GM12878 (cell line): ENCODE measurements around the gene PTK6. TPM values are rescaled to one million over a fixed set of nuclear protein-coding genes. Genes with fewer than 3 reads are reported as not detected.
A peak's percentile ranks its signal among the peaks of the same experiment; 100 is the strongest.

Source experiments
- ATAC-seq: fragments of 200-7000 bp; cut with Tn5 transposase; 3 replicates; pipeline ENCODE4 v1.9.1; 2020; ENCODE audit warnings: mild to moderate bottlenecking, moderate library complexity
- BruUV-seq: library from RNA; stranded (reverse); fragments of 400-500 nt; replicated peaks from 2 replicates; lab custom pipeline; 2021; lab: Mats Ljungman, UMichigan
- CTCF ChIA-PET: fragments of 300-600 bp; sonication (Branson Sonifier 250); formaldehyde crosslinking; extraction: SDS; loops from one replicate; lab custom pipeline; 2021; ENCODE audit warnings: inconsistent platforms; lab: Yijun Ruan, JAX
- POLR2A ChIA-PET: fragments of 350-600 bp; formaldehyde crosslinking; extraction: SDS; loops from one replicate; lab custom pipeline; 2021; ENCODE audit warnings: inconsistent platforms; lab: Charles Lee
- RAD21 ChIA-PET: fragments of 300-600 bp; sonication (Branson Sonifier 250); formaldehyde crosslinking; loops from one replicate; lab custom pipeline; 2023; ENCODE audit warnings: antibody characterized with exemption; ENCODE audit not compliant: unreplicated experiment; lab: Charles Lee
- SMC1A ChIA-PET: fragments of 300-600 bp; sonication (Branson Sonifier 250); formaldehyde crosslinking; loops from one replicate; lab custom pipeline; 2023; ENCODE audit not compliant: unreplicated experiment, uncharacterized antibody; lab: Charles Lee
- DNase-seq: peaks from one replicate; pipeline ENCODE4 v3.0.0-alpha.2; 2011; ENCODE audit warnings: low read depth, low spot score
- FAIRE-seq: peaks from 3 replicates; lab custom pipeline; 2011; peaks lifted over from hg19 to GRCh38; lab: Jason Lieb, UNC
- H2AFZ ChIP-seq: 2 replicates; pipeline ENCODE4 v1.6.0; 2011; ENCODE audit warnings: low read depth, low read length, control low read depth; ENCODE audit not compliant: control insufficient read depth
- H3K27ac ChIP-seq: 2 replicates; pipeline ENCODE4 v1.5.1; 2011; ENCODE audit warnings: control low read depth; ENCODE audit not compliant: control insufficient read depth, insufficient read depth
- H3K27me3 ChIP-seq, 2 experiments: replicated peaks in 1 of 2; 2 replicates each; pipeline versions ENCODE4 v1.6.0 to v1.6.1; 2011; ENCODE audit warnings: low read length in 1 of 2; ENCODE audit not compliant: control insufficient read depth in 2 of 2, insufficient read depth in 2 of 2
- H3K36me3 ChIP-seq, 2 experiments: 2 replicates each; pipeline ENCODE4 v1.5.1; 2011; ENCODE audit warnings: low read length in 1 of 2; ENCODE audit not compliant: control insufficient read depth in 2 of 2, insufficient read depth in 2 of 2
- H3K4me1 ChIP-seq: 2 replicates; pipeline ENCODE4 v1.6.1; 2011; ENCODE audit warnings: mild to moderate bottlenecking, low read length, moderate library complexity, mixed read lengths; ENCODE audit not compliant: control insufficient read depth, insufficient read depth
- H3K4me2 ChIP-seq: 2 replicates; pipeline ENCODE4 v1.6.0; 2011; ENCODE audit warnings: control low read depth; ENCODE audit not compliant: control insufficient read depth, insufficient read depth
- H3K4me3 ChIP-seq: fragments of 200-600 bp; sonication (generic); 2 replicates; pipeline ENCODE4 v1.5.1; 2016
- H3K79me2 ChIP-seq: 2 replicates; pipeline ENCODE4 v1.6.0; 2011; ENCODE audit warnings: low read length; ENCODE audit not compliant: control insufficient read depth, insufficient read depth
- H3K9ac ChIP-seq: 2 replicates; pipeline ENCODE4 v1.8.0; 2011; ENCODE audit warnings: low read length, control low read depth, mixed read lengths; ENCODE audit not compliant: control insufficient read depth, insufficient read depth
- H3K9me3 ChIP-seq: replicated peaks from 3 replicates; pipeline ENCODE4 v1.5.1; 2011; ENCODE audit warnings: mild to moderate bottlenecking, low read length; ENCODE audit not compliant: control insufficient read depth, insufficient read depth
- H4K20me1 ChIP-seq: 2 replicates; pipeline ENCODE4 v1.6.0; 2011; ENCODE audit not compliant: control insufficient read depth, insufficient read depth
- NFIC ChIP-seq: IDR thresholded peaks from 2 replicates; pipeline ENCODE4 v1.6.1; 2012; ENCODE audit warnings: low read depth, mild to moderate bottlenecking, inconsistent platforms, low read length, moderate library complexity
- NR2C1 ChIP-seq: fragments of 450-650 bp; IDR thresholded peaks from 2 replicates; pipeline ENCODE4 v1.6.1; 2017; ENCODE audit warnings: antibody characterized with exemption, mild to moderate bottlenecking, moderate library complexity
- NR2F1 ChIP-seq: fragments of 450-650 bp; conservative IDR thresholded peaks from 2 replicates; pipeline ENCODE4 v1.6.1; 2017; ENCODE audit warnings: mild to moderate bottlenecking
- SRF ChIP-seq, 2 experiments: IDR thresholded peaks; 2 replicates each; pipeline ENCODE4 v1.6.1; 2011; ENCODE audit warnings: low read depth in 2 of 2, low read length in 2 of 2, mild to moderate bottlenecking in 1 of 2, moderate library complexity in 1 of 2
- TCF3 ChIP-seq: IDR thresholded peaks from 2 replicates; pipeline ENCODE4 v1.6.1; 2012; ENCODE audit warnings: low read depth, mild to moderate bottlenecking, low read length, borderline replicate concordance; ENCODE audit not compliant: insufficient read depth
- WGBS: methylation state at CpG from one replicate; pipeline ENCODE4 v1.1.6; 2016; ENCODE audit warnings: low lambda C conversion rate; ENCODE audit not compliant: insufficient replicate concordance, insufficient coverage; ENCODE audit errors: missing lambda C conversion rate; 5-methylcytosine and 5-hydroxymethylcytosine counted together
- in situ Hi-C: fragments of 300-500 bp; cut with MboI; formaldehyde crosslinking; loops from 9 replicates; pipeline ENCODE4 v1.14.3; 2018; ENCODE audit warnings: mixed read lengths
- intact Hi-C: fragments of 100-400 bp; cut with micrococcal nuclease; formaldehyde crosslinking; loops from one replicate; pipeline ENCODE4 v1.14.2; 2022; ENCODE audit not compliant: unreplicated experiment
- polyA plus RNA-seq, 11 experiments: library from polyadenylated mRNA; depleted of rRNA in 4 of 11; unstranded in 6 of 11; stranded (reverse) in 5 of 11; fragments of >200 nt; fragmentation: Nextera tagmentation in 4 of 11; fragmentation: Illumina TruSeq in 1 of 11; extraction: Ambion mirVana in 4 of 11; extraction: Trizol in 1 of 11; gene quantifications; 1 replicate in 1 of 11; 2 replicates in 10 of 11; pipeline versions ENCODE4 v1.2.1 to v1.2.3, GENCODE V29; 2011 to 2016; ENCODE audit warnings: inconsistent platforms in 2 of 11, missing spikeins in 2 of 11, low read depth in 1 of 11
- total RNA-seq, 4 experiments: library from RNA; depleted of rRNA in 3 of 4; stranded (reverse); fragments of >200 nt in 3 of 4; fragmentation: Illumina TruSeq in 1 of 4; extraction: Trizol in 1 of 4; gene quantifications; 2 replicates each; pipeline versions ENCODE4 v1.2.1 to v1.2.3, GENCODE V29; 2013 to 2021
- TF ChIP-seq, protein P1 (sequence below): IDR thresholded peaks from 2 replicates; pipeline ENCODE4 v1.6.1; 2011; ENCODE audit warnings: borderline replicate concordance, low read depth, mild to moderate bottlenecking, moderate library complexity, low read length; ENCODE audit not compliant: insufficient read depth, poor library complexity, severe bottlenecking
- TF ChIP-seq, protein P2 (sequence below): IDR thresholded peaks from 2 replicates; pipeline ENCODE4 v1.6.1; 2011; ENCODE audit warnings: mild to moderate bottlenecking, low read depth, low read length, moderate library complexity; ENCODE audit not compliant: insufficient replicate concordance

The PTK6 gene
- total and polyA plus RNA-seq, 10 of the 15 experiments (the other 5 are each of a cell fraction or from before 2014, with no cell fraction given): 0.02 to 0.21 (median 0.09) TPM; not detected in 3

DNA sequence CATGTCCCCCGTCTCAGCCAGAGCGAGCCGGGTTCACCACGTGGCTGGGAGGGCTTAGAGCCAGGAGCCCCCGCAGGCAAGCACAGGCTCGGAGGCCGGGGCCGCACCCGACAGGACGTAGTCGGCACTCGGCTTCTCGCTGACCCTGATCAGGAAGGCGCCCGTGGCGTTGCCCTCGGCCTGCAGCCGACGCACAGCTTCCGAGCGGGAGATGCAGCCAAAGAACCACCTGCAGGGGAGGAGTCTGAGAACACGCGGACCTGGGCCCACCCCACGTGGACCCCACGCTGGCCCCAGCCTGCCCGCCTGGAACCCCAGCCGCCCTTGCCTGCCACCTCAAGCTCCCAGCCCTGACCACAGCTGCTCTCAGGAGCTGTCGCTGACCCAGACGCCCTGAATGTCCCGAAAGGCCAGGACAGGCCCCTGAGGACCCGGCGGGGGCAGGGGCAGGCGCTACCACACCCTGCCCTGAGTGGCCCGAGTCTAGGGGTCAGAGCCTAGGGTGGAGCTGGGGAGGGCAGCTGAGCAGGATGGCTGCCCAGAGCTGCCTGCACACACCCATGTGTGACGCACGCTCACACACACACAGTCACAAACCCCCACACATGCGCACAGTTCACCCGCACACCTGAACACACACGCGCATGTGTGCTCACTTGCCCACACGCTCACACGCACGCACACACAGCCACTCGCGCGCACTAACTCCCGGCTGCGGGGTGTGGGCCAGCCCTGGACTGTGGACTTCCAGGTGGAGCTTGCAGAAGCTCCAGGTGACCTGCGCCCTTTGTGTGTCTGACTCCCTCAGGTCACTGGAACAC lies 2.1 kb downstream of the PTK6 start:
- DNase-seq (no peak), ATAC-seq (no peak), FAIRE-seq (no peak)
- ChIA-PET SMC1A (interaction anchor here (0.6 kb wide), 1 partner anchor 8 kb away, joined by 3 read pairs; no protein-coding TSS in a partner anchor), RAD21 (no interaction called here), CTCF (interaction anchor here (0.8 kb wide), 1 partner anchor 38 kb away, joined by 3 read pairs; no protein-coding TSS in a partner anchor), POLR2A (no interaction called here)
- no peak overlapping the region for H3K4me2 ChIP-seq
- H3K9me3 ChIP-seq: no peaks in the 10 kb centered on the region
- H4K20me1 ChIP-seq: no peaks in the 10 kb centered on the region
- intact Hi-C loops: loop anchor here (5.0 kb wide), 4 partner anchors 92 to 587 kb away; partner anchors contain the start of gene GMEB2
- BruUV-seq: no TSS peak
- H3K27ac ChIP-seq: no peak overlapping the region
- H3K9ac ChIP-seq: no peak overlapping the region
- no peaks in the 10 kb centered on the region for H3K36me3 ChIP-seq
- H2AFZ ChIP-seq: no peak overlapping the region
- H3K27me3 ChIP-seq: no peaks in the 10 kb centered on the region
- in situ Hi-C loops: no loop called here
- TF ChIP-seq TCF3 (peak; percentile 76; the same call in 1 of the 2 replicates), NFIC (no peak), NR2C1 (no peak), NR2F1 (0 out of 2 replicates have a peak, but pooled peaks have one; percentile 19), SRF (IDR thresholded peaks at IDR 0.05; ENCODE audit: low read depth in 2 of 2, low read length in 2 of 2) (no peak)
- TF ChIP-seq, protein P1, sequence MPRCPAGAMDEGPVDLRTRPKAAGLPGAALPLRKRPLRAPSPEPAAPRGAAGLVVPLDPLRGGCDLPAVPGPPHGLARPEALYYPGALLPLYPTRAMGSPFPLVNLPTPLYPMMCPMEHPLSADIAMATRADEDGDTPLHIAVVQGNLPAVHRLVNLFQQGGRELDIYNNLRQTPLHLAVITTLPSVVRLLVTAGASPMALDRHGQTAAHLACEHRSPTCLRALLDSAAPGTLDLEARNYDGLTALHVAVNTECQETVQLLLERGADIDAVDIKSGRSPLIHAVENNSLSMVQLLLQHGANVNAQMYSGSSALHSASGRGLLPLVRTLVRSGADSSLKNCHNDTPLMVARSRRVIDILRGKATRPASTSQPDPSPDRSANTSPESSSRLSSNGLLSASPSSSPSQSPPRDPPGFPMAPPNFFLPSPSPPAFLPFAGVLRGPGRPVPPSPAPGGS: peak; percentile 86
- TF ChIP-seq, protein P2, sequence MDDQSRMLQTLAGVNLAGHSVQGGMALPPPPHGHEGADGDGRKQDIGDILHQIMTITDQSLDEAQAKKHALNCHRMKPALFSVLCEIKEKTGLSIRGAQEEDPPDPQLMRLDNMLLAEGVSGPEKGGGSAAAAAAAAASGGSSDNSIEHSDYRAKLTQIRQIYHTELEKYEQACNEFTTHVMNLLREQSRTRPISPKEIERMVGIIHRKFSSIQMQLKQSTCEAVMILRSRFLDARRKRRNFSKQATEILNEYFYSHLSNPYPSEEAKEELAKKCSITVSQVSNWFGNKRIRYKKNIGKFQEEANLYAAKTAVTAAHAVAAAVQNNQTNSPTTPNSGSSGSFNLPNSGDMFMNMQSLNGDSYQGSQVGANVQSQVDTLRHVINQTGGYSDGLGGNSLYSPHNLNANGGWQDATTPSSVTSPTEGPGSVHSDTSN: peak; percentile 9
- H3K79me2 ChIP-seq: no peaks in the 10 kb centered on the region
- H3K4me1 ChIP-seq: peaks cover 14% of the 10 kb centered on the region
- 60% methylated on average over 39 of the region's 49 CpGs for WGBS
- no peak overlapping the region for H3K4me3 ChIP-seq
